PC-9 (cell line): ENCODE results near the gene DPEP3. TPM values are rescaled to one million over a fixed set of nuclear protein-coding genes. Genes with fewer than 3 reads are reported as not detected.
A peak's percentile ranks its signal among the peaks of the same experiment; 100 is the strongest.

ENCODE experiments used
- BruUV-seq: library from RNA; stranded (reverse); fragments of 400-500 nt; replicated peaks from 2 replicates; lab custom pipeline; 2021; lab: Mats Ljungman, UMichigan
- CTCF ChIA-PET: fragments of 300-600 bp; sonication (Branson Sonifier 250); formaldehyde crosslinking; loops from one replicate; lab custom pipeline; 2022; ENCODE audit warnings: antibody characterized with exemption; lab: Charles Lee
- POLR2A ChIA-PET: fragments of 300-600 bp; sonication (Branson Sonifier 250); formaldehyde crosslinking; loops from one replicate; lab custom pipeline; 2022; ENCODE audit warnings: antibody characterized with exemption; ENCODE audit not compliant: unreplicated experiment; lab: Charles Lee
- DNase-seq, 2 experiments: peaks; one replicate each; pipeline versions ENCODE4 v3.0.0 to v3.0.0-alpha.2; 2015 to 2022; ENCODE audit warnings: mixed read lengths in 1 of 2
- H2AFZ ChIP-seq: fragments of 200-600 bp; sonication (generic); 2 replicates; pipeline ENCODE4 v1.8.1; 2017; ENCODE audit warnings: antibody characterized with exemption
- H3F3A ChIP-seq: fragments of 200-600 bp; sonication (generic); 2 replicates; pipeline ENCODE4 v1.8.1; 2017; ENCODE audit warnings: antibody characterized with exemption, mild to moderate bottlenecking, low read depth; ENCODE audit not compliant: insufficient read depth
- H3K27ac ChIP-seq: fragments of 200-600 bp; sonication (generic); 2 replicates; pipeline ENCODE4 v1.6.1; 2016; ENCODE audit warnings: mixed run types
- H3K27me3 ChIP-seq: fragments of 200-600 bp; sonication (generic); 2 replicates; pipeline ENCODE4 v1.6.1; 2016; ENCODE audit warnings: low read depth, mixed run types; ENCODE audit not compliant: insufficient read depth
- H3K36me3 ChIP-seq: fragments of 200-600 bp; sonication (generic); 2 replicates; pipeline ENCODE4 v1.6.1; 2016; ENCODE audit warnings: low read depth, mixed run types
- H3K4me1 ChIP-seq: fragments of 200-600 bp; sonication (generic); replicated peaks from 2 replicates; pipeline ENCODE4 v1.6.1; 2016; ENCODE audit warnings: mixed run types; ENCODE audit not compliant: insufficient read depth
- H3K4me2 ChIP-seq: fragments of 200-600 bp; sonication (generic); 2 replicates; pipeline ENCODE4 v1.6.1; 2017; ENCODE audit warnings: mixed run types
- H3K4me3 ChIP-seq: fragments of 200-600 bp; sonication (generic); 2 replicates; pipeline ENCODE4 v1.6.1; 2016; ENCODE audit warnings: mixed run types
- H3K79me2 ChIP-seq: fragments of 200-600 bp; sonication (generic); 2 replicates; pipeline ENCODE4 v1.6.1; 2017; ENCODE audit warnings: low read depth, mixed run types
- H3K9me2 ChIP-seq: fragments of 200-600 bp; sonication (generic); 2 replicates; pipeline ENCODE4 v1.8.1; 2017; ENCODE audit warnings: mild to moderate bottlenecking; ENCODE audit not compliant: insufficient read depth
- H3K9me3 ChIP-seq: fragments of 200-600 bp; sonication (generic); 2 replicates; pipeline ENCODE4 v1.8.1; 2016; ENCODE audit warnings: low read depth; ENCODE audit not compliant: insufficient read depth
- H4K20me1 ChIP-seq: fragments of 200-600 bp; sonication (generic); 2 replicates; pipeline ENCODE4 v1.8.1; 2017; ENCODE audit not compliant: insufficient read depth
- CTCF ChIP-seq: fragments of 200-600 bp; sonication (generic); conservative IDR thresholded peaks from 2 replicates; pipeline ENCODE4 v1.6.1; 2017; ENCODE audit warnings: mixed run types, antibody characterized with exemption, mild to moderate bottlenecking, moderate library complexity
- EZH2 ChIP-seq: fragments of 200-600 bp; sonication (generic); IDR thresholded peaks from 2 replicates; pipeline ENCODE4 v1.8.0; 2017; ENCODE audit warnings: antibody characterized with exemption, low read depth
- intact Hi-C: fragments of 100-400 bp; cut with micrococcal nuclease; formaldehyde crosslinking; loops from one replicate; pipeline ENCODE4 v1.10.0; 2022; ENCODE audit not compliant: unreplicated experiment
- total RNA-seq: library from RNA; stranded (reverse); gene quantifications from 2 replicates; pipeline ENCODE4 v1.2.3, GENCODE V29; 2021

DPEP3 gene
- total RNA-seq, 1 experiment from 2014 or later = not detected

- H3K79me2 ChIP-seq = no peaks in the 10 kb centered on the region
- no peaks in the 10 kb centered on the region for H3K4me1 ChIP-seq
- peak in 1 of 2 experiments; percentile 97 for DNase-seq
- no peak overlapping the region for H3K27ac ChIP-seq
- CTCF ChIA-PET = interaction anchor here (0.6 kb wide), 1 partner anchor 79 kb away, joined by 3 read pairs; no protein-coding TSS in a partner anchor
- no peak overlapping the region for H3K4me2 ChIP-seq
- no peaks in the 10 kb centered on the region for H3K9me2 ChIP-seq
- POLR2A ChIA-PET = interaction anchor here (0.6 kb wide), 2 partner anchors 430 to 495 kb away, joined by 3 to 9 read pairs; no protein-coding TSS in a partner anchor
- TF ChIP-seq CTCF (no peak), EZH2 (no peak)
- no peaks in the 10 kb centered on the region for H3F3A ChIP-seq
- no peaks in the 10 kb centered on the region for H3K36me3 ChIP-seq
- intact Hi-C loops = loop anchor here (1.0 kb wide), 1 partner anchor 79 kb away; no protein-coding TSS in a partner anchor
- no peak overlapping the region for H3K4me3 ChIP-seq
- no peaks in the 10 kb centered on the region for H4K20me1 ChIP-seq
- no TSS peak for BruUV-seq
- H3K9me3 ChIP-seq = no peaks in the 10 kb centered on the region
- H3K27me3 ChIP-seq = no peaks in the 10 kb centered on the region
- H2AFZ ChIP-seq = no peak overlapping the region
Measured at GRCh38 chr16:67961551-67961957, 18.7 kb downstream of the DPEP3 start.

- Histone ChIP-seq H3F3A (no peaks in the 10 kb centered on the region), H3K27me3 (no peaks in the 10 kb centered on the region), H3K4me3 (no peak overlapping the region), H3K9me2 (no peaks in the 10 kb centered on the region), H3K4me1 (no peaks in the 10 kb centered on the region), H3K4me2 (no peak overlapping the region), H3K79me2 (no peaks in the 10 kb centered on the region), H2AFZ (no peak overlapping the region), H3K9me3 (no peaks in the 10 kb centered on the region), H3K36me3 (no peaks in the 10 kb centered on the region), H3K27ac (no peak overlapping the region), H4K20me1 (no peaks in the 10 kb centered on the region)
- no peak for DNase-seq
- BruUV-seq = no TSS peak
- ChIA-PET CTCF (interaction anchor here (0.6 kb wide), 1 partner anchor 231 kb away, joined by 4 read pairs; no protein-coding TSS in a partner anchor), POLR2A (interaction anchor here (0.6 kb wide), 1 partner anchor 713 kb away, joined by 4 read pairs; no protein-coding TSS in a partner anchor)
- TF ChIP-seq CTCF = no peak
- TF ChIP-seq EZH2 = no peak
- intact Hi-C loops = no loop called here
Measured at GRCh38 chr16:67959536-67960329, 20.6 kb downstream of the DPEP3 start.

GRCh38 chr16:67957622-67958021 lies 22.7 kb downstream of the DPEP3 start:
- DNase-seq = no peak
- H3K79me2 ChIP-seq = no peaks in the 10 kb centered on the region
- no peaks in the 10 kb centered on the region for H3K27me3 ChIP-seq
- intact Hi-C loops = no loop called here
- no peaks in the 10 kb centered on the region for H3K9me2 ChIP-seq
- H3K4me1 ChIP-seq = no peaks in the 10 kb centered on the region
- no peaks in the 10 kb centered on the region for H4K20me1 ChIP-seq
- H3K4me2 ChIP-seq = no peak overlapping the region
- no peaks in the 10 kb centered on the region for H3K9me3 ChIP-seq
- H3F3A ChIP-seq = no peaks in the 10 kb centered on the region
- no peak overlapping the region for H3K4me3 ChIP-seq
- POLR2A ChIA-PET = no interaction called here
- H3K27ac ChIP-seq = no peak overlapping the region
- CTCF ChIA-PET = no interaction called here
- no peaks in the 10 kb centered on the region for H3K36me3 ChIP-seq
- no peak for TF ChIP-seq EZH2
- TF ChIP-seq CTCF = no peak
- no TSS peak for BruUV-seq
- H2AFZ ChIP-seq = no peak overlapping the region
